ENCODE measurements around the gene CLOCK.

The CLOCK gene

DNA sequence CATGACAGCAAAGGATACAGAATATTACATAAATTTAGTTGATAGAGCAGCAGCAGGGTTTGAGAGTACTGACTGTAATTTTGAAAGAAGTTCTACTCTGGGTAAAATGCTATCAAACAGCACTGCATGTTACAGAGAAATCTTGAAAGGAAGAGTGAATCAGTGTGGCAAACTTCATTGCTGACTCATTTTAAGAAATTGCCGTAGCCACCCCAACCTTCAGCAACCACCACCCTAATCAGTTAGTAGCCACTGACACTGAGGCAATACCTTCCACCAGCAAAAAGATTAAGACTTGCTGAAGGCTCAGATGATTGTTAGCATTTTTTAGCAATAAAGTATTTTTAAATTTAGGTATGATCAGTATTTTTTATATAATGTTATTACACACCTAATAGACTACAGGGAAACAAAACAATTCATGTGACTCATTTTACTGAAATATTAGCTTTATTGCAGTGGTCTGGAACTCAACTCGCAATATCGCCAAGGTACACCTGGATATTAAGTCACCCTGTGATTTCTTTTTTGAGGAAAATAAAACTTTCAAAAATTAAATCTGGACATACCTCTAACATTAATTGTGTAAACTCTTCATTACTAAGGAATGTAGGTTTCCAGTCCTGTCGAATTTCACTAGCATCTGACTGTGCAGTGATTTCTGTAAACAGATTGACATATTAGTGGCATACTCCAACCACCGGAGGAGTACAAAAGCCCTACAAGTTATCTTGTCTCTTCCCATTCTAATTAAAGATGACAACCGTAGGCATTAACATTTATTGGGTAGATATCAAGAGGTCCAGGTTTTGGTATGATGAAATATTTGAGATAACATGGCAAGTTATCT lies 71.1 kb downstream of the CLOCK start:
- no peak for DNase-seq (ENCODE audit: low read depth)

DNA sequence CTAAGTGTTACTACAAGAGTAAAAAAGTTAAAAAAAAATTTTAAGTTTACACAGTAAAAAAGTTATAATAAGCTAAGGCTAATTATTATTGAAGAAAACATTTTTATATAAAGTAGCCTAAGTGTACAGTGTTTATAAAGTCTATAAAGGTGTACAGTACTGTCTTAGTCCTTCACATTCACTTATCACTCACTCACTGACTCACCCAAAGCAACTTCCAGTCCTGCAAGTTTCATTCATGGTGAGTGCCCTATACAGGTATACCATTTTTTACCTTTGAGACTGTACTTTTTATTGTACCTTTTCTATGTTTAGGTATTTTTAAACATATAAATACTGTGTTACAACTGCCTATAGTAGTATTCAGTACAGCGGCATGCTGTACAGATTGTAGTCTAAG lies 76.7 kb downstream of the CLOCK start:
- no peak for DNase-seq (ENCODE audit: low read depth)

DNA sequence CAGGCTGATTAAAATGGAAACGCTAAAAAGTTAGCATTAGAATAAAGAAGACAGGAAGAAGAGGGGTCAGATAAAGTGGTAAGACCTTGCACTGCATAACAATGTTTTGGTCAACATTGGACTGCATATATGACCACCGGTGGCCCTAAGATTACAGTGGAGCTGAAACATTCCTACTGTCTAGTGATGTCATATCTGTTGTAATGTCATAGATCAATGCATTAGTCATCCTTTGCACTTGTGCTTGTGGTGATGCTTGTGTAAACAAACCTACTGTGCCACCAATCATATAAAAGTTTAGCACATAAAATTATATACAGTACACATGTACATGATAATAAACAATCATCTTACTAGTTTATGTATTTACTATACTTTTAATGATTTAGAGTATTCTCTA lies 78.0 kb downstream of the CLOCK start:
- DNase-seq (ENCODE audit: low read depth), result no peak

DNA sequence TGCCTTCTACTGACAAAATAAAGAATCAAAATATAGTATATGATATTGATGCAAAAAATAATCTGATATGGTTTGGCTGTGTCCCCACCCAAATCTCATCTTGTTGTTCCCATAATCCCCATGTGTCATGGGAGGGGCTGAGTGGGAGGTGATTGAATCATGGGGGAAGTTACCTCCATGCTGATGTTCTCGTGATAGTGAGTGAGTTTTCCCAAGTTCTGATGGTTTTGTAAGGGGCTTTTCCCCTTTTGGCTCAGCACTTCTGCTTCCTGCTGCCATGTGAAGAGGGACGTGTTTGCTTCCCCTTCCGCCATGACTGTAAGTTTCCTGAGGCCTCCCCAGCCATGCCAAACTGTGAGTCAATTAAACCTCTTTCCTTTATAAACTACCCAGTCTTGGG lies 80.7 kb downstream of the CLOCK start:
- no peak for DNase-seq (ENCODE audit: low read depth)

DNA sequence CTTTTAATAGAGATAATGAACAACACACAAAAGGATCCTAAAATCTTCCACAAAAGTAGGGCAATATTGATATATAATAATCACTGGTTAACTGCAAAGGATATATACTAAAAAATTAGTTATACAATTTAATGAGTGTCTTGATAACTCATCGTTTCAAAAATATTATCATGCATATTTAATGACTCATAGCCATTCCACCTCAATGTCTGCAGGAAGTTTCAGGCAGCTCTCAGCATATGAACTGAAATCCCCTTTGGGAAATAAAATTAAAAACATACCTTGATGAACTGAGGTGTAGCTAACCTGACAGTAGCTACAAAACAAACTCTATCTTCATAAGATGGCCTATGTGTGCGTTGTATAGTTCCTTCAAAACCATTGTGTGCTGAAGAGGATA lies 88.1 kb downstream of the CLOCK start:
- DNase-seq (ENCODE audit: low read depth), result no peak

DNA sequence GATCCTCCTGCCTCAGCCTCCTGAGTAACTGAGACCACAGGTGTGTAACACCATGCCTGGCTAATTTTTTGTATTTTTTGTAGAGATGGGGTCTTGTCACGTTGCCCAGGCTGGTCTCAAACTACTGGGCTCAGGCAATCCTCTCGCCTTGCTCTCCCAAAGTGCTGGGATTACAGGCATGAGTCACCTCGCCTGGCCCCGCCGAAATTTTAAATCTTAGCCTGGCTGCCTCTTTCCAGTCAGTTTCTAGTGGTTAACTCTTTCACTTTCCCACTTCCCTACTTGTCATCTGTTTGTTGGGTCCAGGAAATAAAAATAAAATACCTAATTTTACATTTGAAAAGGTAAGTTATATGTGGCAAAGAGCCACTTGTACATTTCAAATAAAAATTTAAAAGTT lies 88.5 kb downstream of the CLOCK start:
- no peak for DNase-seq (ENCODE audit: low read depth)

DNA sequence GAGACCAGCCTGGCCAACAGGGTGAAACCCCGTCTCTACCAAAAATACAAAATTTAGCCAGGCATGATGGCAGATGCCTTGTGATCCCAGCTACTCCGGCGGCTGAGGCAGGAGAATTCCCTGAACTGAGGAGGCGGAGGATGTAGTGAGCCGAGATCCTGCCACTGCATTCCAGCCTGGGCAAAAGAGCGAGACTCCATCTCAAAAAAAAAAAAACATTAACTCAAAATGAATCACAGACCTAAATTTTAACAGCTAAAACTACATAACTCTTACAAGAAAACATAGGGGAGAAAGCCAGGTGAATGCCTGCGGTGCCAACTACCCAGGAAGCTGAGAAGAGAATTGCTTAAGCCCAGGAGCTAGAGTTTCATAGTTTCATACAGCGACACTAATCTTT lies 96.1 kb downstream of the CLOCK start:
- no peak for DNase-seq (ENCODE audit: low read depth)

DNA sequence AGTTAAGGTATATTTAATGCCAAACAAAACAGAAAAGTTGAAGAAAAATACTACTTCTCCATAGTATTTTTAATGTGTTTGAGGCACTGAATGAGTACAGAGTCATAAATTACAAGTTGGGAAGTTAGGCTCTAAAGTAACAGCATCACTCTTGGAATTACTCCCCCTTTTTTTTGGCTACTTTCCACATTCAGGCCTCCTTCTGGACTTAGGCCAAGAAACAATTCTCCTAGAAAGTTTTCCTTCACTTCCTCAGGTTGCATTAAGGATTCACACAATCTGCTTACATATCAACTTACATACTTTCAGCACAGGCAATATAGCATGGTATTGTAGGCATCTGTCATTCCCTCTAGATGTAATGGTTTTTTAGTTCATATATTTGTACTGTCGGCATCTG lies 98.9 kb downstream of the CLOCK start:
- no peak for DNase-seq (ENCODE audit: low read depth)

DNA sequence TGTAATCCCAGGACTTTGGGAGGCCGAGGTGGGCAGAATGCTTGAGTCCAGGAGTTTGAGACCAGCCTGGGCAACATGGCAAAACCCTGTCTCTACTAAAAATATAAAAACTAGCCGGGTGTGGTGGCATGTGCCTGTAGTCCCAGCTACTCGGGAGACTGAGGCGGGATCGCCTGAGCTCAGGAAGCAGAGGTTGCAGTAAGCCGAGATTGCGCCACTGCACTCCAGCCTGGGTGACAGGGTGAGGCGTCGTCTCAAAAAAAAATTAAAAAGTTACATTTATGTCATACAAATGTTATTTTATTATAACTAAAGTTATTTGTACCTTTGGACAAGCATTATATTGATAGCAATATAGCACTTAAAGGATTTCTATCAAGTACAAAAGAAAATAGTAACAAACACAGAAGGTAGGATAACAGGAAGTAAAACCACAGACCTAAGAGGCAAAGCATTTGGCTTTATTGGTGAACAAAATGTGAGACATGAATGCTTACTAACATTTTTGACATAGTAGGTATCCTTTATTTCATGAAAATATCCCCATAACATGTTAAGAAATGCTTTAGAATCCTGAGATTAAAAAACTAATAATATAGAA lies 99.5 kb downstream of the CLOCK start:
- DNase-seq (ENCODE audit: low read depth), result no peak

DNA sequence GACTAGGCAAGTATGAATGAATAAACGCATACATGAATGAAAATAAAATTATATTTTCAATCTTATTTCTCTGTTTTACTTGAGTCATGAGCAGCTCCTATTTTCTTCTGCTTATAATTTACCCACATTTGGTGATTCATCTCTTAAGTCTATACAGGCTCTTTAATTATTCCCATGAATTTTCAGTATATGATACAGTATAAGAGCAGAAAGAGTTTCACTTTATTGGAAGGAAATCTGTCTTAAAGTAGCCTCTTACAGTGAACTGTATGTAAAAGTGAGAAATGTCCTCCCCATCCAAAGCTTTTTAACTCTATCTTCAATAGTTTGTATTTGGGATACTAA lies 100.2 kb downstream of the CLOCK start:
- DNase-seq (ENCODE audit: low read depth), result no peak

DNA sequence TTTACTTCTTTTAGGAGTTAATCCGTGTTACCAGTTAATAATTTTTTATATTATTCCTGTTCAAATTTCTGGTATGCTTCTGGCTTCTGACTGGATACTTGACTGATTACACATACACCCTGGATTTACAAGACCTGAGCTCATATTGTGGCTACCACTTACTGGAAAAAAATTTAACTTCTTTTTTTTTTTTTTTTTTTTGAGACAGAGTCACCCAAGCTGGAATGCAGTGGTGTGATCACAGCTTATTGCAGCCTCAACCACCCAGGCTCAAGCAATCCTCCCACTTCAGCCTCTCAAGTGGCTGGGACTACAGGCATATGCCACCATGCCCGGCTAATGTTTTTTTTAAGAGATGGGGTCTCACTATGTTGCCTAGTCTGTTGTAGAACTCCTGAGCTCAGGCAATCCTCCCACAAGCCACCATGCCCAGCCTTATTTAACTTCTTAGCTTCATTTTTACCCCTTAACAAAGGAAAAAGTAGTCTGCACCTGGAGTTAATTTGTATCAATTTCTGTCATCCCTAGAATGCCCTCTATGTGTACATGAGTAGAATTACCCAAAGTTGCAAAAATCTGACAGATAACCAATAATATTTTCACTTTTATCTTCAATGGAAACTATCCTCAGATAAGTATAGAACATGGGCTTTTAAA lies 100.7 kb downstream of the CLOCK start:
- no peak for DNase-seq (ENCODE audit: low read depth)

DNA sequence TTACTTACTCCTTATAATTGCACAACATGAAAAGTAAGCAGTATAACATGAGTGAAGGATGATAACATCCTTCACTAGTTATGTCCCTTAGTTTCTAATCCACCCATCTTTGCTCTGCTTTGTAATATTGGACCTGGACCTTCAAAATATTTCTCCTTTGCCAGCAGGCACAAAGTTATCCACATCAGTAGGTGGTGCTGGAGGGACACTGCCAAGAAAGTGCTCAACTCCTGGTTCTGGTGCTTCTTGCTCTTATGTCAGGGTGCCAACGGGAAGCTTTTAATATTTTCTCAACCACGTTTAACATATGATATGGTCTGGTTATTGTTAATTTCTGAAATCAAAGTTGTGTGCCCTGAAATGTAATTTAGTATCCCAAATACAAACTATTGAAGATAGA lies 101.9 kb downstream of the CLOCK start:
- DNase-seq (ENCODE audit: low read depth), result no peak

DNA sequence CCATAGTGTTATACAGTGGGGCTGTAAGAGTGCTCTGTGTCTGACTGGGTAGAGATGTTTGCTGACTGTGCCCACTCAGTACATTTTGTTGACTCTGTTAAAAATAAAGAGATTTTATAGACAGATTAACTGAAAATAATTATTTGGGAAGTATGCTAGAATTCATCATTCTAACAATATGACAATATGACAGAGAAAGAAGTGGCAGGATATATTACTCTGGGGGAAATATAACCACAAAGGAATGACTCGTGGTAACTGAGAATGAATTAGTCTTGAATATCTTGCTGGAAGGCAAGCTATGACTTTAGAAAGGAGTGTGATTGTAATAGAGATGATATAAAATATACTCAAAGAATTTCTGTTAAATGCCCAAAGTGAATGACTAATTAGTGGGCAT lies 104.2 kb downstream of the CLOCK start:
- DNase-seq (ENCODE audit: low read depth), result no peak

DNA sequence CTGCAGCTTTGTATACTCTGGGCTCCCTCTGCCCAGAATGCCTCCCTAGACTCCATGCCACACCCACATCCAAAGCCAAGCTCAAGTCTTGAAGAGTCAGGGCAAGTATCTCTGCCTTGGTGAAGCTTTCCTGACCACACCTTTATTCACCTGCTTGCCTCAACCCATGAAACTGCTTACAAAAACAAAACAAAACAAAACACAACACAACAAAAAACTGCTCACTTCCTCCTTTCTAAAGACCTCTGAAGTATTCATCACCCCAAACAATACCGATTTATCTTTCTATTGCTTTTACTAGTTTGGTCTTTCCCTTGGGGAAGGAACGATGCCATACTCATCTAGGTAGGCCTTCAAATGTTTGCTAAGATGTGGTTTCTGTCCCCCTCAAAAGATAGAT lies 105.9 kb downstream of the CLOCK start:
- no peak for DNase-seq (ENCODE audit: low read depth)

DNA sequence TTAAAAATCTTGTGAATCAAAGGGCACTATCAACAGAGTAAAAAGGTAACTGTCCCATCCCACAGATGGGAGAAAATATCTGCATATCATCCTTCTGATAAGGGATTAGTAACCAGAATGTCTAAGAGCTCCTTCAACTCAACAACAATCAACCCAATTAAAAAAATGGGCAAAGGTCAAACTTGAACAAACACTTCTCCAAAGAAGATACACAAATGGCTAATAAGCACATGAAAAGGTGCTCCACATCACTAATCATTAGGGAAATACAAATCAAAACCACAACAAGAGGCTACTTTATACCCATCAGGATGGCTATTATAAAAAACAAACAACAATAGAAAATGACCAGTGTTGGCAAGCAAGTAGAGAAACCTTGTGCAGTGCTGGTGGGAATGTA lies 107.7 kb downstream of the CLOCK start:
- DNase-seq (ENCODE audit: low read depth), result no peak

DNA sequence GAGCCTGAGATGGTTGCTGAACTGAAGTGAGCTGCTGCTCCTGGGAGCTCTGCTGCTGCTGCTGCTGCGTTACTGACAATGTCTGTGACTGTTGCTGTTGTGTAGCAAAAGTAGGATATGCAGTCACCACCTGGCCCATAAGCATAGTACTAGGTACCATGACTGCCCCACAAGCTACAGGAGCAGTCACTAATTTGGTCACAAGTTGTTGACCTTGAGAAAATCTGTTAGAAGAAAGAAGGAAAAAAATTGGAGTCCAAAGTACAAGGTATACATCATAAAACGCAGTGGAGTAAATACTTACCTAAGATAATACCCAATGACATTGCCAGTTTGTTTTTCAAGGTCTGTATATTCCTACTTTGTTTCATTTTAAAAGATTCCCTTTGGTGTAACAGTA lies 108.4 kb downstream of the CLOCK start:
- no peak for DNase-seq (ENCODE audit: low read depth)

DNA sequence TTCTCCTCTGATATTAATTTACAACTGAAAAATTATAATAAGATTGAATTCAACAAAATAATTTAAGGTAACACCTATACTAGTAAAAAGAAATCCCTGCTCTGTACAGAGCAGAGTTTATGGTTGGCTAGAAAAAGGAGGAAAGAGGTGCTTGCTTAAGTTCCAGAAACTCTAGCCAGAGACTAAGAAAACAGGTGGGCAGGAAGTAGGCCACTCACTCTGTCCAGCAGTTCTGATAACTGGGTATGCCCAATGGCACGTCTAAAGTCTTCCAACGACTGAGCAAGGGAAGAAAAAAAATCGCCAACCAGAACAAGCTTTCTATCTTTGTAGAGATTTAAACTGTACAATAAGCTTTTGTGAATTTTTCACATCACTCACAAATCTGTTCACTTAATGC lies 108.9 kb downstream of the CLOCK start:
- DNase-seq (ENCODE audit: low read depth), result no peak

DNA sequence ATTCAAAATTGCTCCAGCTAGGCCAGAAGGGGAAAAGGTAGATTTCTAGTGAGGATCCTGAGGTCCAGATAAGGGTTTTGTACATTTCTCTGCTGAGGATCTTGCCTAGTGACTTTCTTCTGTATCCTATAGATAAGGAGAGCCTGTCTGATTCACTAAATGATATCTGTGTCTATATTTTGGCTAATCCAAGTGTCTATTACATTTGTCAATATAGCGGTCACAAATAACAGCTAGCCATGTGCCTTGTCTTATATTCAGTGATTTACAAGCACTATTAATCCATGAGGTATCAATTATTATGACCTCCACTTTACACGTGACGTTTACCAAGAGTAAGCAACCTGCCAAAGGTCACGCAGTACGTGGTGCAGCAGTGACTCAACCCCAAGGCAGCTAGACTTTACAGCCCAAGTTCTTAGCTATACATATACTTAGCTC lies 109.3 kb downstream of the CLOCK start:
- no peak for DNase-seq (ENCODE audit: low read depth)

DNA sequence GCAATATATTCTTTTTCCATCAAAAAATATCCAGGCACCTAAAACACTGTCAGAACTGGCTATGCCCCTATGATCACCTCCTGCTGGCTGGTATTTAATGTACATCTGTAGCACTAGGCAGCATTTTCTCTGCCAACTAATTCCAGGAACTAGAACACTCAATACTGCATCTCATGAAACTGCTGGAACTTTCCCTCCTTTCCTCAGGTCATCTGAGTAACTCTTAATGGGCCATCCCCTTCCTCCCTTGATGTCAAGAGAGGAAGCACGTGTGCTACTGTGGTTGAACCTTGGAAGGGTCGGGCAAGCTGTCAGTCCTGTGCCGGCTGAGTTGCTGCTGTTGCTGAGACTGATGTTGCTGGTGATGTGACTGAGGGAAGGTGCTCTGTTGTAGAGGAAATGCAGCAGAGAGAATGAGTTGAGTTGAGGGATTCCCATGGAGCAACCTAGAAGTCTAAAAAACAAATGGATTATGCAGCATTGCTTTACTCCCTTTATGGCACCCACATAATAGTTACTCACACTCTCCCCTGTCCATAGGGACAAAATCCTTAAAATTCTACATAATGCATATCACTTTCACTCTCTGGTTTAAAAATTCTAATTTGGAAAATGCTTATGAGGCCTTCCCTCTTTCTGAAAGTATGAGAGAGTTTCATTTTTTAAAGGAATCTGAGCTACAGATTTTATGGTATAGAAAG lies 111.4 kb downstream of the CLOCK start:
- no peak for DNase-seq (ENCODE audit: low read depth)

DNA sequence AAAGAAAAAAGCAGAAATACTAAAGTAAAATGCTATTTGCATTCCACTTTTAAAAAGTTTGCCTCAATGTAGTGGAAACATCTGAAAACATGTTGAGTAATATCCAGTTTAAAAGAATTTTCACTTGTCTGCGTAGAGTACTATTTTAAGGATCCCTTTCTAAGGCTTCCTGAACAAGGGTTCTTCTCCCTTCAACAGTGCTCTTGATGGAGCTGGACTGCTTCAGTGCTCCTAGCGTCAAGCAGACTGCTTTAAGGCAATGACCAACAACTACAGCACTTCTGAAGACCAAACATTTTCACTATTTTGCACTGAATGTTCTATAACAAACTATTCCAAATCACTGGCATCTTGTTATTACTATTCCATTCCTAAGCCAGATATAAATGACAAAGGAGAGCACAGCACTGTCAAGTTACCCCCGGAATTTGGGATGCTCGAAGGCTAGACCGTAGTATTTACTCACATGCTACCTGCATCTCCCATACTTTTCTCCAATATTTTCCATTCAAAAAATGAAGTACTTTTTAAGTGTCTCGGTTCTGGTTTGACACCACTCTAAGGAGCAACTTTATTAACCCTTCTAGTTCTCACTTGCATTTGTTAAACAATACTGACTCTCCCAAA lies 114.9 kb downstream of the CLOCK start:
- no peak for DNase-seq (ENCODE audit: low read depth)

DNA sequence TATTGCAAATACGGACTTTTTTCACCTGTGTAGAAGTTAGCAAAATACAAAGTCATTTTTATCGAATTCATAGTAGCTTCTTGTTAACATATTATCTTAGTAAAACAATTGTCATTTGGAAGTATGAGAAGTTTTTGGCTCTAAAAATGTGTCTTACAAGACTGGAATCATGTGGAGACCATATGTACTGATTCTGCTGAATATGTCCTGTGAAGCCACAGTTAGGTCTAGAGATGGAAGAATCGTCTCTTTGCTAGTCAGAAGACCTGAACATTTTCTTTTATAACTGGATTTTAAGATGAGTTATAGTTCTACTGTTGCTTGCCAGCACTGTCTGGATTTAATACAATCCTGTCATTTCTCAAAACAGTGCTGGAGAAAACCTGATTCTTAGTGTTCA lies 121.9 kb downstream of the CLOCK start:
- no peak for DNase-seq (ENCODE audit: low read depth)

DNA sequence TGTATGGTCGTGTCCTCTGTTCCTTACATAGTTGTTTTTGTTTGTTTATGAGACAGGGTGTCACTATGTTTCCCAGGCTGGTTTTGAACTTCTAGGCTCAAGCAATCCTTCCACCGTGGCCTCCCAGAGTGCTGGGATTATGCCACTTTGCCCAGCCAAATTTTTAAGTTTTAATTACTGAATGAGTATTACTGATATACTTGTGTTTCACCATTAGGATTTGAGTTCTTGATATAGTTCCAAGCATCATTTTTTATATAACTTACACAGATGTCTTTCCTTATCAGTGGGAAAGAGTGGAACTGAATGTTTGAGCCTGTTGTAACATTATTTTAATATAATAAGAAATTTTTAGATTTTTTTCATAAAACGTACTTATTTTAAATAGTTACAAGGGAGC lies 130.5 kb downstream of the CLOCK start:
- no peak for DNase-seq (ENCODE audit: low read depth)

All from stimulated activated CD8-positive, alpha-beta memory T cell treated with anti-CD3 and anti-CD28 coated beads, Interleukin-12 subunit alpha, Interleukin-12 subunit beta, amount 100 ng/mL, for 4 hours (primary cell).